Activated CD8-positive, alpha-beta memory T cell treated with anti-CD3 and anti-CD28 coated beads for 1 hour (primary cell): Measurements from ENCODE around the gene CHCHD6.

Experiments
- DNase-seq, 2 donors: peaks; one replicate each; pipeline ENCODE4 v3.0.0-alpha.2; 2020; ENCODE audit warnings: low read depth in 1 of 2; ENCODE audit errors: extremely low read depth in 1 of 2

Gene CHCHD6

DNA sequence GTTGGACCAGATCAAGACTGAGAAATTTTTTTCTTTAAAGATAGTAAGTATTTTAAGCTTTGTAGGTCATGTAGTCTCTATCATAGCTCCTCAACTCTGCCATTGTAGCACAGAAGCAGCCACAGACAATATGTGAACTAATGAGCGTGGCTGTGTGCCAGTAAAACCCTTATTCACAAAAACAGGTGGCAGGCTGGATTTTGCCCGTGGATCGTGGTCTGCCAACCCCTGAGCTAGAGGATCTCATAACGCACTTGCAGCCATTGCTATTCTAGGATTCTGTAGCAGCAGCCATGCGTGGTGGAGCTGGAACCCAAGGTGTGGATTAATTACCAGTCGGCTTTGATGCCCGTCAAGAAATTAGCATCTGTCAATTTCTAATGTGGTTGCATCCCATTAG, 210.2 kb downstream of the CHCHD6 start:
- DNase-seq = no peak

DNA sequence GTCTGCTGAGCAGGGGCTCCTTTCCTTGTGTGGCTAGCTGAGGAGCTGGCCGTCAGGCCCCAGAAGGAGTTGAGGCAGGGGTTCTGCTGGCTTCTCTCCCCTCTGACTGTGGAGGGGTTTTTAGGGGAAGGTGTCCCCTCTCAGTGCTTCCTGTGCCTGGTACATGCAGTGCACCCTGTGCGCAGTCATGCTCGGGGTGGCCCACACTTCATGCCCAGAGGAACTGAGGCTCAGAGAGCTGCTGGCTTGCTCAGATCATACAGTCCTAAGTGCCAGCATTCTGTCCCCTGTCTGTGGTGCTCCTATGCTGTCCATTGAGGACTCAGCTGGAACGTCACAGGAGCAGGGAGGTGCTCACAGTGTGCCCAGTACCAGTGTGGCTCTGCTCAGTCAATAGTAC, 211.0 kb downstream of the CHCHD6 start:
- DNase-seq = no peak

DNA sequence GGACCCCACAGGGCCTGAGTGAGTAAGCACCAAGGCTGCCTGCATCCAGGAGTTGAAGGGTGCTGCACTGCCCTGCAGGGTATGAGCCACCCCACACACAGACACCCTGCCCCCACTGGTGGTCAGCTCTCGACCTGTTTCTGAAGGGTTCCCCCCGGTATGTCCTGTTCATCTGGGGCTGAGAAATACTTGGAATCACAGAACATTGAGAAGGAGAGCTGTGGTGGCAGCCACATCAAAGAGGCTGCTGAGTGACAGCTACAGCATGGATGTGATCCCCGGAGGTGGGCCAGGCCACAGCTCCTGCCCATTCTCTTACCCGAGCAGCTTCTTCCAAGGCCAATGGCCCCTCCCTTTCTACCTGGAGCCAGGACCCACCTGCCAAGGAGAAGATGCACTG, 212.5 kb downstream of the CHCHD6 start:
- DNase-seq = no peak

DNA sequence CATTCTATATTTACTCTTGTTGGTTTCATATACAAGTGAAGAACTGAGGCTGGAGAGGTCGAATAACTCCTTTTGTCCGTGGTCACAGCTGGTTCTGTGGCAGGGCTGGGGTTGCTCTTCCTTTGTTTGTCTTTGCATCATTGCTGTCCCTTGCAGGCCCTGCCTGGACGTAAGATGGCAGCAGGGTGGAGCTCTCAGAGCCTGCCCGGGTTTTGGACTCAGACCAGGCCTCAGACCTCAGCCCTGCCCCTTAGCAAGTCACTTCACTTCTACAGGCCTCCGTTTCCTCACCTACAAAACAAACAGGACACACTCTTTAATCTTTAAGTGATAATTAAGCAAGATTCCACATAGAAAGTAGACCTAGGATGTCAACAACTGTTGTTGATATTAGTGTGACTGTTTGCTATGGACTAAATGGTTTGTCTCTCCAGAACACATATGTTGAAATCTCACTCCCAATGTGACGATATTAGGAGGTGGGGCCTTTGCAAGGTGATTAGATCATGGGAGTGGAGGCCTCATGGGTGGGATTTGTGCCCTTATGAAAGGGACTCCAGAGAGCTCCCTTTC, 213.3 kb downstream of the CHCHD6 start:
- DNase-seq = no peak

DNA sequence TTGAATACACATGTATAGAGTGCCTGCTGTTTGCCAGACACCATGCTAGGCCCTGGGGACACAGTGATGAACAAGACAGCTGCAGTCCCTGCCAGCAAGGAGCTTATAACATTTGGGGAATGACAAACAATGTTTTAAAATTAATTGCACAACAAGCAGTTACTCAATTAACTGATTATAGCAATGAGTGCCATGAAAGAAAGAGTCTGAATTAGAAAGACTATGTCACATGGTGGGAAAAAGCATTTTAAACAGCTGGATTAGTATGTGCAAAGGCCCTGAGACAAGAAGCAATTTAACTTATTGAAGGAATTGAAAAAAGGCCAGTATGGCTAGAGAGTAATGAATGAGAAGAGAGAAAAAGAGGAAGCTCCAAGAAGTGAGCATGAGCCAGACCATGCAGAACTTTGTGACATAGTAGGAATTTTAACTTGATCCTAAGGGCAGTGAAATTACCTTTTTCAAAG, 214.3 kb downstream of the CHCHD6 start:
- DNase-seq = no peak

DNA sequence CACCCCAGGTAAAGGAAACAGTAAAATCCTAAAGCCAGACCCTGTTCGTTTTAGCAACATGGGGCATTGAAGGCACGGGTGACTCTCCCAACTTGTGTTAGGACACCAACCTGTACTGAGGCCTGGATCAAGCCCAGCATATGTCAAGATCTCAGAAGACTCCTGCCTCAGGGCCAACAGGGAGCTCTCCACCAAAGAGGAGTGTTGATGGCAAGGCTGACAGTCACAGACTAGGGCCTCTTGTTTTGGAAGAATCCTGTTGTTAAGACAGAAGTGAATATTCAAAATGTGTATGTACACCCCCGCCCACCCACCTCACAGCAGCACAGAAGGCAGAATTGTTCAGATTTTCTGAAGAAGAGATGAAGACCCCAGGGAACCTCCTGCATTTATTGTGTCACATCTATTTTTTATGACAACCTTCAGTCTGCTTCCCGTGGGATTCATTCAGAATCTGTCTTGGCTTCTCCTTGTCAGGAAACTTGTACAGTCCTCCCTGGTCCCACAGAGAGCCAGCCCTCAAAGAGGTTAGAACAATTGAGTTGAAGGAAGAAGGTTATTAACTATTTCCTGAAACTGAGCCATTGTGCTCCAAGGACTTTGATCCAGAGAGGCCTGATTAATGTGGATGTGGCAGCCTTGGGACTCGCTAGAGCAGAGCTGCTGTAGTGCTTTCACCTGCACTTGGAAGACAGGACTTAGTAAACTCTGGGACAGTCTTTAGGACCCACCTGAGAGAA, 217.2 kb downstream of the CHCHD6 start:
- DNase-seq = no peak

DNA sequence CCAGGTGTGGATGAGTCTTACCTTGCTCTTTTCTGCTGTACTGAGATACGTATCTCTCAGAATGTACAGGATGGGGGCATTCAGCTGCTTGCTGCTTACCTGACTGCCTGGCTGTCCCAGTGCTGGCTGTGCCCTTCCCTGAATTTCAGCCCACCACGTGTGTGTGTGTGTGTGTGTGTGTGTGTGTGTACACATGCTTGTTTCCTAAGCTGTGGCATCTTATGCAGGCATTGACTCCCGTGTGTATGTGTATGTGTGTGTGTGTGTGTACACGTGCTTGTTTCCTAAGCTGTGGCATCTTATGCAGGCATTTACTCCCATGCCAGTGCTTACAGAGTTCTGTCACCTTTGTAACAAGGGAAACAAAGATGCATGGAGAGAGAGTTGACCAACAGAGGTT, 218.4 kb downstream of the CHCHD6 start:
- no peak for DNase-seq

DNA sequence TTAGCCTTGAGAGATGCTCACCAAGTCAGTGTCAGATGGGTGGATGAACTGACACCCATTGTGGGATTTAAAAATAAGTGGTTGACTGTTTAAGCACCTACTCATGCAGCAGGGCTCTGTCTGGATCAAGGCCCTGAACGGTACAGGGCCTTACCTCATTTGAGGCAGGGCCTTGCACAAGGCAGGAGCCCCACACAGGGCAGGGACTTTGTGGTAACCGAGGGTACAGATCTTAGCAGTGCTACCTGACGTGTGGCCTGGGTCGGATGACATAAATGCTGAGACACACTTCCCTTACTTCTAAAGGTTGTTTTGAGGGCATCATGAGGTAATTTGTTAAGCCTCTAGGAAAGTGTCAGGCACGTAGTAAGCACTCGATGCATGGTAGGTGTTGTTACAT, 219.4 kb downstream of the CHCHD6 start:
- no peak for DNase-seq

DNA sequence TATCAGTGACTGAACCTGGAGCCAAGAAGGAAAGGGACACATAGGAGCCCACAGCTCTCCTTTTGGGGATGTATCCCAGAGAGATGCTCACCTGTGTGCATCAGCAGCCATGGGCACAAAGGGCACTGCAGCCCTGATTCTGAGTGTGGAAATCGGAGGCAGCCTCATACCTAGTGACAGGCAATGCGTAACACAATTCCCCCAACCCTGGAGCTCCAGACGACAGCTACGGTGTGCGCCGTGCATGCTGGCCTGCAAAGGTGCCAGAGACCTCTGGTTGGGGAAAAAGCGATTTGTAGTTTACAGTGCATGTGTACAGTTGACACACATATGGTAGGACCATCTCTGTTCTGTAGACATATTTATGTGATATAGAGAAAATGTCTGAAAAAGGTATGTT, 219.9 kb downstream of the CHCHD6 start:
- DNase-seq = no peak

DNA sequence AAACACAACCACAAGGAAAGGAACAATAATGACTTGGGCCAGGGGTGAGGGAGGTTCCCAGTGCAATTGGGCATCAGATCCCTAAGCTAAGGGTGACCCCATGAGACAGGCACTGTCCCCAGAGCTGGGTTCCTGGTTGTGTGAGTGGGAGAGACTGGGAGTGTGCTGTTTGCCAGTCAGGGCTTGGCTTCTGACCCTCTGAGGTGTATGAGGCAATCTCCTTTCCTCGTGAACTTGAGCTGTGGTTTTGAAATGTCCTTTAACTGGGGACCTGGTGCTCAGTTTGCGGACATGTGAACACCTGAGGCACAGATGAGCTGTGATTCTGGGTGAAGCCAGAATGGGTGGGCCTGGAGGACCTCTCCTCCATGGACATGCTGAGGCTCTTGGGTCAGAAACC, 220.4 kb downstream of the CHCHD6 start:
- DNase-seq = no peak

DNA sequence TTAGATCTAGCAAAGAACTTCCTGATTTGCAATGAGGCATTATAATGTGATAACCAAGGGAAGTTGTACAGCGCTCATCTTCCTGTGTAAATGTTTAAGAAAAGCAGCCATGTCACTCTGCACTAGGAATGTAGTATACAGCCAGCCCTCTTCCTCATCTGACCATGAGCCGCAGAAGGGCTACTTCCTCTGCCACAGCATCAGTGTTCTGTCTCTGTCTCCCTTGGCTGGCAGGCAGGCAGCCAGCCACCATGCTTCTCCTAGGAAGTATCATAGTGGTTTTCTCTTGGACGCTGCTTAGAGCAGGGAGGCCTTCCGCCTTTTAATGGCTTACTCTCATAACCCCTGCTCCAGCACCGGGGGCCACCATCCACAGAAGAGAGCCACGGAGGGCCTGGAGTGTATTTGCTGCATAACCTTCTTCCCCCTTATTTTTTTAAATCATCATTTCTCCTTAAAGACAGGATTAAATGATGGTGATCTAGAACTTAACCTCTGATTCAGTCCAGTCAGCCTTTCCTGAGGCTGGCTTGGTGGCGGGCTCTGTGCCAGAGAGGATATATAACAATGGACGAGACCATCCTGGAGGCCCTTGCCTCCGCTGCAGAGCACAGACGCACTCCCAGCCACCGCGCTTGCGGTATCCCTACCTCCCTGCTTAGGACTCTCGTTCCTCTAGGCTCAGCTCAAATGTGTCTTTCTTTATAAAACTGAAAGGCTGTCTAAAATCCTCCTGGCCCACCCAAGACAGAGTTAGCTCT, 221.6 kb downstream of the CHCHD6 start:
- DNase-seq = no peak

DNA sequence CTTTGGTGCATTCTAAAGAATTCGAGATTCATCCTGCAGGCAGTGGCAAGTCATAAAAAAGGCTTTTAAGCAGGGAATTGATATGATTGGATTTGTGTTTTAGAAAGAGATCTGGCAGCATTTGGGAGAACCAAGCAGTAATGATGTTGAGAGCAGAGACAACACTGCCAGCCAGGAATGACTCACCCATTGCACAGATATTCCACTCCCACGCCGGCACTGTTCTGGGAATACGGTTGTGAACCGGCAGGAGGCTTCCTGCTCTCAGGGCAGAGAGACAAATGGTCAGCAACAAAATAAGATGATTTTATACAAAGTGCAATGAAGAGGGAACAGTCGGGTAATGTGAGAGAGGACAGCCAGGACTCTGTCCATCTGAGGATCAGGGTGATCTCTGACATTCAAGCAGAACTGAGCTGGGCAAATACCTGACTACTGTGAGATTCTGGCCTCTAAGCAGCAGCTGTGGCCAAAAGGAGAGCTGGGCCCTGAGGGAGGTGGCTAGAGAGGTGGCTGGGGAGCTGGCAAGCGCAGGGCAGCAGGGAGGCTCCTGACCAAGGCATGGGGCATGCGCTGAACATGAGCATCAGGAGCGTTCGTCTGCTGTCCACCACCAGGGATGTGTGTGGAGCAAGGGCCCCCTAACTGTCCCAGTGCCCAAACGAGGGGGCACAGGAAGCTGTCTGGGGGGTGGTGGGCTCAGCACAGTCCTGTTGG, 222.8 kb downstream of the CHCHD6 start:
- DNase-seq = no peak

DNA sequence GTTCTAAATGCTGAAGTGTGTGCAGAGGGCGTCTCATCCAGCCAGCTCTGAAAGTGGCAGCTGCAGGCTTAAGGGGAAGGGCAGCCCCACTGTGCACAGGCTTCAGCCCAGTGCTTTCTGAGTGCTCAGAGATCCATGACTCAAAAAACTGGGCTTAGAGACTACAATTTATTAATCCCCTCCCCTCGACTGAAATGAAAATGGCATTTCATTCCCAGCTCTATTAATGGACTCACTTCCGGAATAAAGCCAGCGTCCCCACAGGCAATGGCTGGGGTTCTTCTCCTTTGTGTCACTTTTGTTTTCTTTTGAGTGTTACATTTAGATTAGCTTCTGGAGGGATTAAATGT, 223.3 kb downstream of the CHCHD6 start:
- DNase-seq = no peak

DNA sequence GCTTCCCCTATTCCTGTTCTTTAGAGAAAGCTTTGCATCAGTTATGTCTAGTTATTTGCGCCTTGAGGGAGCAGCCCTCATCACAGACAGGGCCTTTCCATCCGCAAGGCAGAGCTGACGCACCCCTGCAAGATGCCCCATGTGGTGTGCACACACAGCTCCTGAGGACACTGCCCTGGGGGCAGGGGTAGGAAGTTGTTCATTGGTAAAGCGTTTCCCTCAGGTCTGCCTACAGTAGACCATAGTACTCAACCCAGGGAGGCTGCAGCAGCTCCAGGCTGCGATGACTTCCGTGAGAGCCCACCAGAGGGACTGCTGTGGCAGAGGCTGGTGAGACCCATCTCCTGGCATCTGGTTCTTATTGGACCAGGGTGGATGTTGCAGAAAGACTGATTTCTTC, 223.8 kb downstream of the CHCHD6 start:
- DNase-seq = no peak

DNA sequence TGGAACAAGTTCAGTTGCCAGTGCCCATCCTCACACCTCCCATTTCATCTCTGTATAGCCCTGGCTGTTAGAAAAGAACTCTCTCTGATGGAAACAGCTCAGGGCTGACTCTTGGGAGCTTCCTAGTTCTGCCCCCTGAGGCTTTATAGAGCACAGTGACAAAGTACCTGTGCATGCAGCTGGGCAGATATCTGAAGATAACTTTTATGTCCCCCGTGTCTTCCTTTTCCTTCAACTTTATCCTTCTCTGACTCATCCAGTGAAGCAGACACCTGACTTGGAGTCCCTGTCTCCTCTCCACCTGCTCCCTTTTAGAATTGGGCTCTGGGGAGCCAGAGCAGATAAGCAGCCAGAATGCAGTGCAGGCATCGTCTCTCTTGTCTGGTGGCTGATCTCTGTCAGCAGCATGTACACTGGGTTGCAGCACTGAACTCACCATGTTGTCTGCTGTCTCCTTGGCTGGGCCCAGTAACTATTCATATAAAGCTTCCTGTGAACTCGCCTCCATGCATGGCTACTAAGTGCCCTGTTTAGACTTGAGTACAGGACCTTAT, 225.0 kb downstream of the CHCHD6 start:
- no peak for DNase-seq

DNA sequence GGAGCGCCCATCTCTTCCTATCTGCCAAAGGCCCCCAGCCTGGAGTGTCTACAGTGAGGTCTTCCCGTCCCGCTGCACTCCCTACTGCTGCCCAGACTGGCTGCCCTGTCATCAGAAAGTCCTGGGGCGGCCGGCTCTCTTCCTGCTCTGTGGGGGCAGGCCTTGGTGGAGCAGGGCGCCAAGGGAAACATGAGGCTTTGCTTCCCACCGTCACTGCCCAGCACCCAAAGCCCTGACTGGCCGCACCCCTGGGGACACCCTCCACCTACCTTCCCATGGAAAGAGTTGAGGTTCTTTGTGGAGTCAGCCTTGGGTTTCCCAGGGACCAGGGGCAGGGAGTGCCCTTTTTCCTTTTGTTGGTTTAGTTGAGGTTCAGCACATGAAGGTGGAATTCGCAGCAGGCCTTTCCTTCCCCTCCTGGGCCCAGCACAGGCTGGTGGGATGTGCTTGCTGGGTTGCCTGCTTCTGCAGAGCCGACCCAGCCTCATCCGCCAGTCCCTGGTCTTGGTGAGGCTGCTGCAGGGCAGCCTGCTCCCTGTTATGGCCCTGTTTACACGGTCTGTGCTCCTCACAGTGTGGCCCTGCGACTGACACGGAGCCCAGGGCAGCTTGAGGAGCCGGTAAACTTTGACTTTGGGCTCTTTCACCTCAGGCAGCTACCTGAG, 227.0 kb downstream of the CHCHD6 start:
- no peak for DNase-seq

DNA sequence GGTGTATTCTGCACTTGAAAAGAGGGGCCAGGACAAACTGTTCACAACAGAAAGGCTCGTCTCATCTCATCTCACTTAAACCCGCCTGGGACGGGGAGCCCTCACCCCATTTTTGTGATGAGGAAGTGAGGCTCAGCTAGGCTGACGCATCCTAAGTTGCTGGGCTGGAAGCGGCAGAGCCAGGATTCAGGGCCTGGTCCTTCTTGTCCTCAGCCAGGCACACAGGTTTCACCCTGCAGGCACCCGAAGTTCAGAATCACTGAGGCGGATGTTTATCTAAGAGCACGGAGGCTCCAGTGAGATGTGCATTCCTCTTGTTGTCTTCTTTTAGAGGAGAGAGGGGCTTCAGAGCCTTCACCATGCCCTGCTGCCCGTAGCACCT, 227.8 kb downstream of the CHCHD6 start:
- DNase-seq = no peak

DNA sequence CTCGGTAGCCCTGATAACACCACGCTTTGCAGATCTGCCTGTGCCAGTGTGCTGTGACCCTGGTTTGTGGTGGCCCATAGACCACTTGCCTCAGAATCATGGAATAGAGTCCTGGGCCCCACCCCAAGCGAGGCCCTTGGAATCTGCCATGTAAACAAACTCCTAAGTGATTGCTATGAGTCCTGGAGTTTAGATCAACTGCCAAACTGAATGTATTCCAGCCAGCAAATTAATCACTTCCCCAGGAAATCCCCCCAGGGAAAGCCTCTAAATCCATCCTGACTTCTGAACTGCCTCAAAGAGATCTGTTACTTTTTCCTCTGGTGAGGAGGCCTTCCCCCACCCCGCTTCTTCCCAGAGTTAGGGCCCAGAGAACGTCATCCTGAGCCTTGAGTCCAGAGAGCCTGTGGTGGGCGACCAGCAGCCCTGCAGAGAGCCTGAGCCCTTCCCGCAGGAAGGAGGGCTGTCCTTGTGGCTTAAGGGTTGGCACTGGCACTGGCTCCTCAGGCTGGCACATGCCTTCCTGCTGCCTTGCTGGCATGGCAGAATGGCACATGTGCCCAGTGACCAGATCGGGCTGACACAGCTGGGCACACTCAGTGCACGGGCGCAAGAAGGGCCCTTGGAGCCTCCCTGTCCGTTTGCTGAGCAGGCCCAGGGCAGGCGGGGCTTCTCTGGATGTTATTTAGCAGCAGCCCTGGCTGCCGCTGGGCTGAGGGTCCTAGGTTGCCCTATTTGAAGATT, 228.3 kb downstream of the CHCHD6 start:
- no peak for DNase-seq

DNA sequence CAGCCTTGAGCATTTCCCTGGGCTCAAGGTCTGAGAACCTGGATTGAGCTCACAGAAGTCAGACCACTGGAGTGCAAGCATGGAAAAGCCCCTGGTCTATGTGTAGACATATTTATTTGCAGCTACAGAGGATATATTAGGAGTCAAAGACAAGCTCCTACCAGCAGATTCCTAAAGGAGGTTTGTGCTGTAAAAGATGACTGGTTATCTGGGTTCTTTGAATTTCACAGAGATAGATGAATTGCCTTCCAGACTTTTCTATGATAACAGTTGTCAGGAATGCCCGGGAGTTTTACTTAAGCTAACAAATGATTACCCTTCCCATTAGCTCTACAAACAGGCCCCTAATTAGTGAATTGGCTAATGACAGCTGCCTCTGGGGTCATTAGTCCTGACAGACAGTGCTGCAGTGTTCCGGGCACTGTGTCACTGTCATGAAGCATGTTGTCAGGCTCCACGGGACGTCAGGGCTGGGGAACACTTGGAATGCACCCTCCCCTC, 230.0 kb downstream of the CHCHD6 start:
- DNase-seq = no peak

DNA sequence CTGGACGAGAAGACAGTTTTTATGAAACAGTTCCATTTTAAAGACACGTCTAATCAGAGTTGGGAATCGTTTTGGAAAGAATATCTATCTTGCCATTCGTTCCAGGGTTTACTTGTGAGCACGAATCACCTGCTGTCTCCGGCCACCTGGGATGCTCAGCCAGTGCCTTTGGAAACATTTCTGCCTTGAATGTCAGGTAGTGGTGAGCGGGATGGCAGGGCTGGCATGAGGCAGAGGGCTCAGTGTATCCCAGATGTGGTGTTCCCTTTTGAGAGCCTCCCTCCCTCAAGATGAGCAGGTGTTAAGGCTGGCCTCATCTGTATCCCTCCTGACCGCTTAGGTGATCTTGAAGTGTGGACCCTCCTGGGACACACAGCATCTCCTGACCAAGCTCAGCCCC, 231.0 kb downstream of the CHCHD6 start:
- no peak for DNase-seq
